Upper lobe of left lung (tissue), 6 donors: ENCODE data around the gene IFI30. TPM values are rescaled to one million over a fixed set of nuclear protein-coding genes. Genes with fewer than 3 reads are reported as not detected.

Source experiments
- ATAC-seq, 2 donors: fragments of 200-7000 bp; cut with Tn5 transposase; one replicate each; pipeline ENCODE4 v1.9.1; 2022; ENCODE audit warnings: mild to moderate bottlenecking in 2 of 2, moderate library complexity in 2 of 2; ENCODE audit not compliant: low FRiP score in 2 of 2
- DNase-seq, 2 donors: peaks; one replicate each; pipeline ENCODE4 v3.0.0-alpha.2; 2019 to 2020
- H3K27ac ChIP-seq, 4 donors: fragments of 200-600 bp; sonication (generic); one replicate each; pipeline ENCODE4 v1.5.1; 2016 to 2019
- H3K27me3 ChIP-seq, 4 donors: fragments of 200-600 bp; sonication (generic); one replicate each; pipeline ENCODE4 v1.5.1; 2017 to 2019
- H3K36me3 ChIP-seq, 4 donors: fragments of 200-600 bp; sonication (generic); one replicate each; pipeline ENCODE4 v1.5.1; 2016 to 2019
- H3K4me1 ChIP-seq, 4 donors: fragments of 200-600 bp; sonication (generic); one replicate each; pipeline ENCODE4 v1.5.1; 2018 to 2019
- H3K4me3 ChIP-seq, 4 donors: fragments of 200-600 bp; sonication (generic); one replicate each; pipeline ENCODE4 v1.5.1; 2017 to 2019; ENCODE audit warnings: mild to moderate bottlenecking in 2 of 4, moderate library complexity in 1 of 4
- H3K9me3 ChIP-seq, 4 donors: fragments of 200-600 bp; sonication (generic); one replicate each; pipeline ENCODE4 v1.5.1; 2018 to 2019
- CTCF ChIP-seq, 6 experiments: fragments of 450-650 bp in 4 of 6; fragments of 200-600 bp in 2 of 6; sonication (generic) in 2 of 6; IDR thresholded peaks; one replicate each; pipeline ENCODE4 v1.5.1; 2016 to 2019; ENCODE audit warnings: antibody characterized with exemption in 6 of 6
- EP300 ChIP-seq, 4 donors: sonication (generic); formaldehyde crosslinking; IDR thresholded peaks; one replicate each; pipeline ENCODE4 v1.5.1; 2017; ENCODE audit warnings: antibody characterized with exemption in 4 of 4, control low read depth in 2 of 4
- POLR2A ChIP-seq, 4 donors: fragments of 450-650 bp; IDR thresholded peaks; one replicate each; pipeline ENCODE4 v1.5.1; 2016 to 2017; ENCODE audit warnings: antibody characterized with exemption in 4 of 4, mild to moderate bottlenecking in 2 of 4
- POLR2AphosphoS5 ChIP-seq, 2 donors: sonication (generic); formaldehyde crosslinking; IDR thresholded peaks; one replicate each; pipeline ENCODE4 v1.5.1; 2017; ENCODE audit warnings: antibody characterized with exemption in 2 of 2
- WGBS, 2 donors: methylation state at CpG; one replicate each; pipeline ENCODE4 v1.1.5; 2017 to 2018; 5-methylcytosine and 5-hydroxymethylcytosine counted together
- total RNA-seq, 6 donors: library from RNA; depleted of rRNA in 4 of 6; stranded (reverse); fragments of >200 nt in 4 of 6; gene quantifications; one replicate each; pipeline versions ENCODE4 v1.1.0 to v1.2.1, GENCODE V29; 2016 to 2021
- donor health status: DM: no; HTN: no; CAD: no; lungs with moderate emphysema.
- donor health status: DM: no; HTN: yes; CAD: no; lungs with severe emphysema.

The IFI30 gene
- total RNA-seq, 6 donors from 2014 or later: 228 to 764 (median 476) TPM

DNA sequence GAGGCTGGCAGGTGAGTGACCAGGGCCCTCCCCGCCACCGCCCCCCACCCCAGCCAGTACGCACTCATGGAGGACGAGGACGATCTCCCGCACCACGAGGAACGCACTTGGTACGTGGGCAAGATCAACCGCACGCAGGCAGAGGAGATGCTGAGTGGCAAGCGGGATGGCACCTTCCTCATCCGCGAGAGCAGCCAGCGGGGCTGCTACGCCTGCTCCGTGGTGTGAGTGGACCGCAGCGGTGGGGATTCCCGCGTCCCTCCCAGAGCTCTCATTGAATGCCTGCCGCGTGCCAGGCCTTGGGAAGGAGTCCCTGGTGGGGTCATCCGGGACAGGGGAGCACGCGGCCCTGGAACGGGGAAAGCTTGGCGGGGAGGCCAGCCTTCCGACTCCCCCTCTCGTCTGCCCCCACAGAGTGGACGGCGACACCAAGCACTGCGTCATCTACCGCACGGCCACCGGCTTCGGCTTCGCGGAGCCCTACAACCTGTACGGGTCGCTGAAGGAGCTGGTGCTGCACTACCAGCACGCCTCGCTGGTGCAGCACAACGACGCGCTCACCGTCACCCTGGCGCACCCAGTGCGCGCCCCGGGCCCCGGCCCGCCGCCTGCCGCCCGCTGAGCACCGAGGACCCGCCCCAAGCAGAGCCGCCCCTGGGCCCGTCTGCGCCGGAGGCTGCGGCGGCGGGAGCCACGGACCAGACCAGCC lies 4.8 kb upstream of the IFI30 start:
- WGBS, 2 donors: 93 to 96% methylated on average over 36 to 64 of the region's 66 CpGs
- TF ChIP-seq EP300 (IDR thresholded peaks at IDR 0.05): no peak
- TF ChIP-seq CTCF (IDR thresholded peaks at IDR 0.05): no peak
- no peak for TF ChIP-seq POLR2A (IDR thresholded peaks at IDR 0.05)
- no peak for TF ChIP-seq POLR2AphosphoS5 (IDR thresholded peaks at IDR 0.05)
- DNase-seq: peak in 1 of 2 donors; percentile 88
- Histone ChIP-seq H3K4me3 (peak overlapping the region in 1 of 4 donors; percentile 1), H3K9me3 (no peaks in the 10 kb centered on the region), H3K27ac (peak overlapping the region; percentile 50 to 91 (median 76)), H3K27me3 (no peaks in the 10 kb centered on the region), H3K4me1 (peaks cover 0 to 26% (median 16%) of the 10 kb centered on the region in 4 donors), H3K36me3 (peaks cover 3 to 45% (median 28%) of the 10 kb centered on the region in 4 donors)
- no peak for ATAC-seq

DNA sequence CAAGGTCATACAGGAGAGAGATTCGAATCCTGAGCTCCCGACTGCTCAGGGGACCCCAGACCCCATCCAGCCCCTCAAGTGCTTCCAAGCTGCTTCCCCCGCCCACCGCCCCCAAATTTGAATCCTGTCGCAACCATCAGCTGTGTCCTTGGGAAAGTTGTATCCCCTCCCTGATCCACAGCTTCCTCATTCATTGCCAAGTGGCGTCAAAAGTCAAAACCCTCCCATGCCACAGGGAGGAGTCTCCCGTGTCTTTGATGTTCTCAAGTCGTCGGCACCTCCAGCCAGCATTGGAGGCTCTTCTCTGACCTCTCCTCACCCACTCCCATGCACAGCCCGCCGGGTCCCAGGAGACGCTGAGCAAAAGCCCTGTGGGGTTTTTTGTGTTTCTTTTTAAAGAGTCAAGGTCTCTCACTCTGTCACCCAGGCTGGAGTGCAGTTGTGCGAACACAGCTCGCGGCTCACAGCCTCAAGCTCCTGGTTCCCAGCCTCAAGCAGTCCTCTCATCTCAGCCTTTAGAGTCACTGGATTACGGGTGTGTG lies 2.8 kb upstream of the IFI30 start:
- H3K27me3 ChIP-seq: no peaks in the 10 kb centered on the region
- peaks cover 8 to 43% (median 25%) of the 10 kb centered on the region in 4 donors for H3K4me1 ChIP-seq
- TF ChIP-seq POLR2AphosphoS5 (IDR thresholded peaks at IDR 0.05) (no peak), POLR2A (IDR thresholded peaks at IDR 0.05) (peak in 1 of 4 donors; percentile 74), CTCF (IDR thresholded peaks at IDR 0.05) (no peak), EP300 (IDR thresholded peaks at IDR 0.05) (no peak)
- DNase-seq (peak in 1 of 2 donors; percentile 68), ATAC-seq (peak in 1 of 2 donors; percentile 39)
- H3K9me3 ChIP-seq: no peaks in the 10 kb centered on the region
- H3K4me3 ChIP-seq: peak overlapping the region in 1 of 4 donors; percentile 1
- WGBS, 2 donors: 61 to 65% methylated on average over 14 to 16 of the region's 16 CpGs
- peaks cover 3 to 44% (median 22%) of the 10 kb centered on the region in 4 donors for H3K36me3 ChIP-seq
- peak overlapping the region; percentile 63 to 91 (median 76) for H3K27ac ChIP-seq

- H3K4me1 ChIP-seq: peaks cover 8 to 43% (median 25%) of the 10 kb centered on the region in 4 donors
- TF ChIP-seq POLR2A (IDR thresholded peaks at IDR 0.05): peak in 1 of 4 donors; percentile 49
- no peak for TF ChIP-seq EP300 (IDR thresholded peaks at IDR 0.05)
- no peak for TF ChIP-seq POLR2AphosphoS5 (IDR thresholded peaks at IDR 0.05)
- TF ChIP-seq CTCF (IDR thresholded peaks at IDR 0.05): no peak
- H3K36me3 ChIP-seq: peaks cover 0 to 36% (median 15%) of the 10 kb centered on the region in 4 donors
- DNase-seq: no peak
- no peaks in the 10 kb centered on the region for H3K9me3 ChIP-seq
- peak overlapping the region; percentile 51 to 91 (median 76) for H3K27ac ChIP-seq
- no peak for ATAC-seq
- no peaks in the 10 kb centered on the region for H3K27me3 ChIP-seq
- 87 to 90% methylated on average over 7 to 8 of the region's 8 CpGs for WGBS, 2 donors
- H3K4me3 ChIP-seq: no peak overlapping the region
Observed at GRCh38 chr19:18171605-18172327, 1.8 kb upstream of the IFI30 start.

- ATAC-seq (no peak), DNase-seq (no peak)
- Histone ChIP-seq H3K36me3 (peaks cover 0 to 36% (median 11%) of the 10 kb centered on the region in 4 donors), H3K4me1 (peaks cover 8 to 43% (median 25%) of the 10 kb centered on the region in 4 donors), H3K27ac (peak overlapping the region; percentile 48 to 91 (median 76)), H3K4me3 (no peak overlapping the region), H3K9me3 (no peaks in the 10 kb centered on the region), H3K27me3 (no peaks in the 10 kb centered on the region)
- TF ChIP-seq CTCF (IDR thresholded peaks at IDR 0.05) (no peak), POLR2AphosphoS5 (IDR thresholded peaks at IDR 0.05) (no peak)
- WGBS, 2 donors: 88 to 90% methylated on average over 3 to 7 of the region's 7 CpGs
Observed at GRCh38 chr19:18172331-18173053, 1.1 kb upstream of the IFI30 start.
